GM23338 (cell line): ENCODE measurements around the gene SLC40A1. TPM values are rescaled to one million over a fixed set of nuclear protein-coding genes. Genes with fewer than 3 reads are reported as not detected.

Experiments used
- ATAC-seq: fragments of 200-7000 bp; cut with Tn5 transposase; 3 replicates; pipeline ENCODE4 v1.9.1; 2020
- DNase-seq: peaks from one replicate; pipeline ENCODE4 v3.0.0-alpha.2; 2015; ENCODE audit warnings: low spot score
- H2AFZ ChIP-seq: fragments of 200-600 bp; sonication (generic); 2 replicates; pipeline ENCODE4 v1.8.0; 2016; ENCODE audit warnings: antibody characterized with exemption, mild to moderate bottlenecking, moderate library complexity
- H3F3A ChIP-seq: fragments of 200-600 bp; sonication (generic); replicated peaks from 2 replicates; pipeline ENCODE4 v1.8.0; 2017; ENCODE audit warnings: antibody characterized with exemption, mixed run types, low read depth
- H3K27ac ChIP-seq: fragments of 200-600 bp; sonication (generic); 2 replicates; pipeline ENCODE4 v1.6.1; 2016; ENCODE audit warnings: low read depth
- H3K27me3 ChIP-seq: fragments of 200-600 bp; sonication (generic); 2 replicates; pipeline ENCODE4 v1.8.0; 2016; ENCODE audit warnings: mild to moderate bottlenecking, mixed run types, moderate library complexity; ENCODE audit not compliant: insufficient read depth
- H3K36me3 ChIP-seq: fragments of 200-600 bp; sonication (generic); 2 replicates; pipeline ENCODE4 v1.8.0; 2016; ENCODE audit warnings: mild to moderate bottlenecking; ENCODE audit not compliant: insufficient read depth
- H3K4me1 ChIP-seq: fragments of 200-600 bp; sonication (generic); 2 replicates; pipeline ENCODE4 v1.8.0; 2016; ENCODE audit warnings: mild to moderate bottlenecking, moderate library complexity; ENCODE audit not compliant: insufficient read depth
- H3K4me2 ChIP-seq: fragments of 200-600 bp; sonication (generic); 2 replicates; pipeline ENCODE4 v1.7.1; 2017; ENCODE audit warnings: mixed run types
- H3K4me3 ChIP-seq: fragments of 200-600 bp; sonication (generic); 2 replicates; pipeline ENCODE4 v1.6.1; 2016; ENCODE audit warnings: mixed run types
- H3K79me2 ChIP-seq: fragments of 200-600 bp; sonication (generic); replicated peaks from 2 replicates; pipeline ENCODE4 v1.8.0; 2017; ENCODE audit warnings: mild to moderate bottlenecking; ENCODE audit not compliant: insufficient read depth
- H3K9me2 ChIP-seq: fragments of 200-600 bp; sonication (generic); 2 replicates; pipeline ENCODE4 v1.8.0; 2017; ENCODE audit not compliant: insufficient read depth
- H4K20me1 ChIP-seq: fragments of 200-600 bp; sonication (generic); replicated peaks from 2 replicates; pipeline ENCODE4 v1.8.0; 2017; ENCODE audit warnings: mild to moderate bottlenecking; ENCODE audit not compliant: insufficient read depth
- H3K27ac Mint-ChIP-seq: 2 replicates; pipeline ENCODE4 v1.8.0; 2020; ENCODE audit warnings: inconsistent platforms, mild to moderate bottlenecking, moderate library complexity, mixed read lengths
- H3K27me3 Mint-ChIP-seq: 3 replicates; pipeline ENCODE4 v1.8.0; 2022; ENCODE audit warnings: low read depth, mild to moderate bottlenecking, moderate library complexity, mixed read lengths, inconsistent platforms; ENCODE audit not compliant: insufficient read depth, poor library complexity
- H3K36me3 Mint-ChIP-seq: 3 replicates; pipeline ENCODE4 v1.8.0; 2021; ENCODE audit warnings: low read depth, mild to moderate bottlenecking, inconsistent platforms, moderate library complexity, mixed read lengths
- H3K4me1 Mint-ChIP-seq: 3 replicates; pipeline ENCODE4 v1.8.0; 2020; ENCODE audit warnings: mild to moderate bottlenecking, inconsistent platforms, mixed read lengths
- H3K4me3 Mint-ChIP-seq: 3 replicates; pipeline ENCODE4 v1.8.0; 2021; ENCODE audit warnings: moderate library complexity, mild to moderate bottlenecking, inconsistent platforms, mixed read lengths
- H3K9me3 Mint-ChIP-seq: 3 replicates; pipeline ENCODE4 v1.8.0; 2020; ENCODE audit warnings: moderate library complexity, mild to moderate bottlenecking, inconsistent platforms, mixed read lengths
- CREB1 ChIP-seq: fragments of 250-450 bp; sonication (Bioruptor Pico); IDR thresholded peaks from 2 replicates; pipeline ENCODE4 v1.5.0; 2020; ENCODE audit warnings: low read depth, mild to moderate bottlenecking, moderate library complexity
- EZH2 ChIP-seq: fragments of 200-600 bp; sonication (generic); IDR thresholded peaks from one replicate; pipeline ENCODE4 v1.8.0; 2017; ENCODE audit warnings: antibody characterized with exemption, mild to moderate bottlenecking, low read depth; ENCODE audit not compliant: unreplicated experiment
- EZH2phosphoT487 ChIP-seq: fragments of 200-600 bp; sonication (generic); IDR thresholded peaks from one replicate; pipeline ENCODE4 v1.8.1; 2018; ENCODE audit warnings: antibody characterized with exemption; ENCODE audit not compliant: unreplicated experiment
- JUNB ChIP-seq: IDR thresholded peaks from one replicate; pipeline ENCODE4 v1.6.1; 2016; ENCODE audit warnings: antibody characterized with exemption; ENCODE audit not compliant: unreplicated experiment
- NANOG ChIP-seq: IDR thresholded peaks from 2 replicates; pipeline ENCODE4 v1.6.1; 2016; ENCODE audit warnings: antibody characterized with exemption, borderline replicate concordance
- POLR2AphosphoS5 ChIP-seq: IDR thresholded peaks from 2 replicates; pipeline ENCODE4 v1.6.1; 2016; ENCODE audit warnings: antibody characterized with exemption, low read depth
- STAT1 ChIP-seq: IDR thresholded peaks from one replicate; pipeline ENCODE4 v1.6.1; 2016; ENCODE audit warnings: antibody characterized with exemption; ENCODE audit not compliant: unreplicated experiment
- ZNF114 ChIP-seq: fragments of 250-450 bp; sonication (Bioruptor Pico); IDR thresholded peaks from 2 replicates; pipeline ENCODE4 v1.5.0; 2020; ENCODE audit warnings: mild to moderate bottlenecking, moderate library complexity
- ZNF331 ChIP-seq: fragments of 250-450 bp; sonication (Bioruptor Pico); IDR thresholded peaks from 2 replicates; pipeline ENCODE4 v1.5.0; 2020; ENCODE audit warnings: low read depth, mild to moderate bottlenecking, moderate library complexity
- ZNF462 ChIP-seq: fragments of 250-450 bp; sonication (Bioruptor Pico); IDR thresholded peaks from 2 replicates; pipeline ENCODE4 v1.5.0; 2020; ENCODE audit warnings: mild to moderate bottlenecking, moderate library complexity
- polyA plus RNA-seq: library from polyadenylated mRNA; unstranded; fragments of >200 nt; fragmentation: Nextera tagmentation; extraction: Ambion mirVana; gene quantifications from 2 replicates; pipeline ENCODE4 v1.2.1, GENCODE V29; 2016
- total RNA-seq: library from RNA; depleted of rRNA; stranded (reverse); fragments of >200 nt; shearing (Covaris generic); gene quantifications from 2 replicates; pipeline ENCODE4 v1.2.3, GENCODE V29; 2014
- TF ChIP-seq, protein P1 (sequence below): IDR thresholded peaks from 2 replicates; pipeline ENCODE4 v1.6.1; 2016; ENCODE audit warnings: antibody characterized with exemption
- TF ChIP-seq, protein P2 (sequence below), 2 experiments: fragments of 200-600 bp in 1 of 2; sonication (generic) in 1 of 2; conservative IDR thresholded peaks; 2 replicates each; pipeline versions ENCODE4 v1.5.1 to v1.6.1; 2016 to 2017; ENCODE audit warnings: antibody characterized with exemption in 2 of 2, low read depth in 2 of 2, mild to moderate bottlenecking in 2 of 2, moderate library complexity in 1 of 2
- TF ChIP-seq, protein P3 (sequence below): IDR thresholded peaks from one replicate; pipeline ENCODE4 v1.6.1; 2018; ENCODE audit warnings: antibody characterized with exemption; ENCODE audit not compliant: unreplicated experiment

The SLC40A1 gene
- total and polyA plus RNA-seq, 2 experiments from 2014 or later, result 0.08 TPM; not detected in 1

DNA sequence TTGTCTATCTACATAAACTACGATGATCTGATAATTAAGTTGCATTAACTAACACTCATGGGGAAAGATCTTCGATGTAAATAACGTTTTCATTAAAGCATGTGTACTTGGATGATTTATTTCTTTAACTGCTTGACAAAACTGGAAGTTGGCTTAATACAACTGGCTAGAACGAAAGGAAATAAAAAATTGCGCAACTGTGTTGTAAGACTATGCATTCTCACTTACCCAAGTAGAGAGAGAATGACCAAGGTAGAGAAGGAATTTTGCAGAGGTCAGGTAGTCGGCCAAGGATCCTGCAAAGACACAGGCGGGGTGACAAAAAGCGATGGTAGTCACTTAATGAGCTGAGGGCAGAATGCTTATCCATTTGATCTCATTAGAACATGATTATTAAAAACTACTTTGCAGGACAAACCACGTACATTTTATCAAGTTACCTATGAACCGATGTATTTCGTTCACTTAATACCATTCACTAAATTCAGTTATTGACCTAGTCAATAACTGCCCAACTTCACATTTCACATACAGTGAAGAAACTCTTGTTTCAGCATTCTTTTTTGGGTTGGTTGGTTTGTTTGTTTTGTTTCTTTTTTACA, 900 bp downstream of the SLC40A1 start:
- Mint-ChIP-seq H3K27me3 (peaks cover 72% of the 10 kb centered on the region), H3K4me1 (peaks cover 19% of the 10 kb centered on the region), H3K4me3 (peak overlapping the region; percentile 69), H3K27ac (no peak overlapping the region), H3K9me3 (no peaks in the 10 kb centered on the region), H3K36me3 (no peaks in the 10 kb centered on the region)
- no peaks in the 10 kb centered on the region for H3K9me2 ChIP-seq
- H3K27me3 ChIP-seq, result peaks cover 99% of the 10 kb centered on the region
- peaks cover 3% of the 10 kb centered on the region; the same call in 1 of the 2 replicates for H3F3A ChIP-seq
- H3K4me2 ChIP-seq, result peak overlapping the region; percentile 99
- TF ChIP-seq EZH2 (no peak), ZNF462 (no peak), CREB1 (no peak), NANOG (no peak), POLR2AphosphoS5 (no peak), ZNF331 (CRISPR knock-in tag) (no peak), EZH2phosphoT487 (no peak), STAT1 (no peak), JUNB (no peak), ZNF114 (CRISPR knock-in tag) (no peak)
- TF ChIP-seq, protein P1, sequence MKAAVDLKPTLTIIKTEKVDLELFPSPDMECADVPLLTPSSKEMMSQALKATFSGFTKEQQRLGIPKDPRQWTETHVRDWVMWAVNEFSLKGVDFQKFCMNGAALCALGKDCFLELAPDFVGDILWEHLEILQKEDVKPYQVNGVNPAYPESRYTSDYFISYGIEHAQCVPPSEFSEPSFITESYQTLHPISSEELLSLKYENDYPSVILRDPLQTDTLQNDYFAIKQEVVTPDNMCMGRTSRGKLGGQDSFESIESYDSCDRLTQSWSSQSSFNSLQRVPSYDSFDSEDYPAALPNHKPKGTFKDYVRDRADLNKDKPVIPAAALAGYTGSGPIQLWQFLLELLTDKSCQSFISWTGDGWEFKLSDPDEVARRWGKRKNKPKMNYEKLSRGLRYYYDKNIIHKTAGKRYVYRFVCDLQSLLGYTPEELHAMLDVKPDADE, result no peak
- TF ChIP-seq, protein P2, sequence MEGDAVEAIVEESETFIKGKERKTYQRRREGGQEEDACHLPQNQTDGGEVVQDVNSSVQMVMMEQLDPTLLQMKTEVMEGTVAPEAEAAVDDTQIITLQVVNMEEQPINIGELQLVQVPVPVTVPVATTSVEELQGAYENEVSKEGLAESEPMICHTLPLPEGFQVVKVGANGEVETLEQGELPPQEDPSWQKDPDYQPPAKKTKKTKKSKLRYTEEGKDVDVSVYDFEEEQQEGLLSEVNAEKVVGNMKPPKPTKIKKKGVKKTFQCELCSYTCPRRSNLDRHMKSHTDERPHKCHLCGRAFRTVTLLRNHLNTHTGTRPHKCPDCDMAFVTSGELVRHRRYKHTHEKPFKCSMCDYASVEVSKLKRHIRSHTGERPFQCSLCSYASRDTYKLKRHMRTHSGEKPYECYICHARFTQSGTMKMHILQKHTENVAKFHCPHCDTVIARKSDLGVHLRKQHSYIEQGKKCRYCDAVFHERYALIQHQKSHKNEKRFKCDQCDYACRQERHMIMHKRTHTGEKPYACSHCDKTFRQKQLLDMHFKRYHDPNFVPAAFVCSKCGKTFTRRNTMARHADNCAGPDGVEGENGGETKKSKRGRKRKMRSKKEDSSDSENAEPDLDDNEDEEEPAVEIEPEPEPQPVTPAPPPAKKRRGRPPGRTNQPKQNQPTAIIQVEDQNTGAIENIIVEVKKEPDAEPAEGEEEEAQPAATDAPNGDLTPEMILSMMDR (conservative IDR thresholded peaks at IDR 0.05; ENCODE audit: low read depth in 2 of 2), result no peak
- TF ChIP-seq, protein P3, sequence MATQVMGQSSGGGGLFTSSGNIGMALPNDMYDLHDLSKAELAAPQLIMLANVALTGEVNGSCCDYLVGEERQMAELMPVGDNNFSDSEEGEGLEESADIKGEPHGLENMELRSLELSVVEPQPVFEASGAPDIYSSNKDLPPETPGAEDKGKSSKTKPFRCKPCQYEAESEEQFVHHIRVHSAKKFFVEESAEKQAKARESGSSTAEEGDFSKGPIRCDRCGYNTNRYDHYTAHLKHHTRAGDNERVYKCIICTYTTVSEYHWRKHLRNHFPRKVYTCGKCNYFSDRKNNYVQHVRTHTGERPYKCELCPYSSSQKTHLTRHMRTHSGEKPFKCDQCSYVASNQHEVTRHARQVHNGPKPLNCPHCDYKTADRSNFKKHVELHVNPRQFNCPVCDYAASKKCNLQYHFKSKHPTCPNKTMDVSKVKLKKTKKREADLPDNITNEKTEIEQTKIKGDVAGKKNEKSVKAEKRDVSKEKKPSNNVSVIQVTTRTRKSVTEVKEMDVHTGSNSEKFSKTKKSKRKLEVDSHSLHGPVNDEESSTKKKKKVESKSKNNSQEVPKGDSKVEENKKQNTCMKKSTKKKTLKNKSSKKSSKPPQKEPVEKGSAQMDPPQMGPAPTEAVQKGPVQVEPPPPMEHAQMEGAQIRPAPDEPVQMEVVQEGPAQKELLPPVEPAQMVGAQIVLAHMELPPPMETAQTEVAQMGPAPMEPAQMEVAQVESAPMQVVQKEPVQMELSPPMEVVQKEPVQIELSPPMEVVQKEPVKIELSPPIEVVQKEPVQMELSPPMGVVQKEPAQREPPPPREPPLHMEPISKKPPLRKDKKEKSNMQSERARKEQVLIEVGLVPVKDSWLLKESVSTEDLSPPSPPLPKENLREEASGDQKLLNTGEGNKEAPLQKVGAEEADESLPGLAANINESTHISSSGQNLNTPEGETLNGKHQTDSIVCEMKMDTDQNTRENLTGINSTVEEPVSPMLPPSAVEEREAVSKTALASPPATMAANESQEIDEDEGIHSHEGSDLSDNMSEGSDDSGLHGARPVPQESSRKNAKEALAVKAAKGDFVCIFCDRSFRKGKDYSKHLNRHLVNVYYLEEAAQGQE, result no peak
- H3K27ac ChIP-seq, result no peak overlapping the region
- no peaks in the 10 kb centered on the region for H3K36me3 ChIP-seq
- no peak for ATAC-seq
- H3K79me2 ChIP-seq, result no peaks in the 10 kb centered on the region
- H3K4me1 ChIP-seq, result peaks cover 11% of the 10 kb centered on the region
- peak overlapping the region; percentile 86 for H3K4me3 ChIP-seq
- peak overlapping the region; percentile 99; the same call in 1 of the 2 replicates for H2AFZ ChIP-seq
- no peak for DNase-seq
- peaks cover 17% of the 10 kb centered on the region for H4K20me1 ChIP-seq
